K562 (cell line): Measurements from ENCODE around the gene CD300LB. TPM values are rescaled to one million over a fixed set of nuclear protein-coding genes. Genes with fewer than 3 reads are reported as not detected.

ENCODE experiments used
- CBX8 ChIP-seq: fragments of 200-600 bp; sonication (generic); IDR thresholded peaks from 2 replicates; pipeline ENCODE4 v1.6.1; 2012; ENCODE audit warnings: borderline replicate concordance, mixed run types, low read depth, mild to moderate bottlenecking, moderate library complexity, mixed read lengths, low read length, control low read depth, inconsistent platforms; ENCODE audit not compliant: poor library complexity, severe bottlenecking; ENCODE audit errors: extremely low read depth
- HMGN3 ChIP-seq: IDR thresholded peaks from 2 replicates; pipeline ENCODE4 v1.6.1; 2011; ENCODE audit warnings: borderline replicate concordance, low read depth, mild to moderate bottlenecking, mixed read lengths, low read length; ENCODE audit not compliant: insufficient read length; ENCODE audit errors: extremely low read depth
- HNRNPUL1 ChIP-seq: fragments of 200-400 bp; formaldehyde crosslinking; IDR thresholded peaks from 2 replicates; pipeline ENCODE4 v1.6.1; 2017; ENCODE audit warnings: low read length
- ILF3 ChIP-seq: fragments of 450-650 bp; IDR thresholded peaks from 2 replicates; pipeline ENCODE4 v1.6.1; 2018; ENCODE audit warnings: antibody characterized with exemption, mild to moderate bottlenecking, moderate library complexity, borderline replicate concordance
- JUND ChIP-seq, 2 experiments: IDR thresholded peaks; 2 replicates in 1 of 2; 3 replicates in 1 of 2; pipeline ENCODE4 v1.6.1; 2011; ENCODE audit warnings: borderline replicate concordance in 2 of 2, low read depth in 2 of 2, low read length in 2 of 2, improper control_type of control experiment in 1 of 2, missing biosample characterization in 1 of 2, missing genetic modification characterization in 1 of 2, missing genetic modification reagents in 1 of 2
- MCM5 ChIP-seq: fragments of 450-650 bp; IDR thresholded peaks from 2 replicates; pipeline ENCODE4 v1.6.1; 2016; ENCODE audit warnings: low read depth
- NBN ChIP-seq: fragments of 450-650 bp; IDR thresholded peaks from 2 replicates; pipeline ENCODE4 v1.6.1; 2016; ENCODE audit warnings: low read depth, mild to moderate bottlenecking
- POLR3A ChIP-seq: IDR thresholded peaks from 2 replicates; pipeline ENCODE4 v1.6.1; 2011; ENCODE audit warnings: borderline replicate concordance, mild to moderate bottlenecking, moderate library complexity; ENCODE audit not compliant: insufficient read length, insufficient read depth; ENCODE audit errors: extremely low read depth
- U2AF2 ChIP-seq: fragments of 200-400 bp; formaldehyde crosslinking; optimal IDR thresholded peaks from 2 replicates; pipeline ENCODE3; 2017; ENCODE audit warnings: low read depth, mild to moderate bottlenecking, low read length
- ZBTB17 ChIP-seq: fragments of 450-650 bp; formaldehyde crosslinking; IDR thresholded peaks from 2 replicates; pipeline ENCODE4 v1.4.0; 2020; ENCODE audit warnings: mild to moderate bottlenecking
- ZBTB49 ChIP-seq: sonication (generic); formaldehyde crosslinking; IDR thresholded peaks from 2 replicates; pipeline ENCODE4 v1.8.0; 2022; ENCODE audit warnings: missing genetic modification reagents, mild to moderate bottlenecking, borderline replicate concordance
- polyA plus RNA-seq, 8 experiments: library from polyadenylated mRNA; depleted of rRNA in 4 of 8; stranded (reverse) in 5 of 8; unstranded in 3 of 8; fragments of >200 nt; fragmentation: Nextera tagmentation in 2 of 8; fragmentation: Illumina TruSeq in 1 of 8; extraction: Ambion mirVana in 2 of 8; extraction: Trizol in 1 of 8; gene quantifications; 2 replicates each; pipeline versions ENCODE4 v1.2.1 to v1.2.3, GENCODE V29; 2011 to 2014; ENCODE audit warnings: inconsistent platforms in 1 of 8, missing spikeins in 1 of 8
- total RNA-seq, 7 experiments: library from RNA; depleted of rRNA in 6 of 7; stranded (reverse); fragments of >200 nt in 6 of 7; fragmentation: Illumina TruSeq in 2 of 7; extraction: Trizol in 2 of 7; gene quantifications; 2 replicates each; pipeline versions ENCODE4 v1.2.1 to v1.2.3, GENCODE V29; 2011 to 2021; ENCODE audit warnings: low replicate concordance in 1 of 7
- TF ChIP-seq, protein P1 (sequence below), 2 experiments: fragments of 150-350 bp in 1 of 2; IDR thresholded peaks; 2 replicates each; pipeline ENCODE4 v1.6.1; 2012 to 2016; ENCODE audit warnings: low read depth in 2 of 2, low read length in 2 of 2, mild to moderate bottlenecking in 1 of 2, moderate library complexity in 1 of 2
- TF ChIP-seq, protein P2 (sequence below): sonication (generic); formaldehyde crosslinking; IDR thresholded peaks from 2 replicates; pipeline ENCODE4 v1.8.1; 2022; ENCODE audit warnings: missing genetic modification reagents
- TF ChIP-seq, protein P3 (sequence below): sonication (generic); formaldehyde crosslinking; IDR thresholded peaks from 2 replicates; pipeline ENCODE4 v1.8.0; 2022; ENCODE audit warnings: mild to moderate bottlenecking, missing genetic modification reagents
- TF ChIP-seq, protein P4 (sequence below): conservative IDR thresholded peaks from 2 replicates; pipeline ENCODE4 v1.6.1; 2011; ENCODE audit warnings: low read depth, mild to moderate bottlenecking, low read length; ENCODE audit not compliant: control insufficient read depth

The CD300LB gene
- total and polyA plus RNA-seq, 9 of the 15 experiments (the other 6 are each of a cell fraction or from before 2014, with no cell fraction given): not detected

GRCh38 chr17:74513987-74514631 lies 17.2 kb downstream of the CD300LB start (continued):
- TF ChIP-seq ILF3 (no peak), CBX8 (no peak), MCM5 (no peak), U2AF2 (no peak), JUND (IDR thresholded peaks at IDR 0.05; ENCODE audit: borderline replicate concordance, low read depth, low read length) (peak; percentile 50), JUND (tag; IDR thresholded peaks at IDR 0.05; ENCODE audit: borderline replicate concordance, low read depth, low read length) (peak; percentile 99), POLR3A (no peak), HNRNPUL1 (no peak), ZBTB17 (no peak), HMGN3 (no peak), ZBTB49 (CRISPR knock-in tag) (no peak), NBN (peak; percentile 59; the same call in 1 of the 2 replicates)
- TF ChIP-seq, protein P1, sequence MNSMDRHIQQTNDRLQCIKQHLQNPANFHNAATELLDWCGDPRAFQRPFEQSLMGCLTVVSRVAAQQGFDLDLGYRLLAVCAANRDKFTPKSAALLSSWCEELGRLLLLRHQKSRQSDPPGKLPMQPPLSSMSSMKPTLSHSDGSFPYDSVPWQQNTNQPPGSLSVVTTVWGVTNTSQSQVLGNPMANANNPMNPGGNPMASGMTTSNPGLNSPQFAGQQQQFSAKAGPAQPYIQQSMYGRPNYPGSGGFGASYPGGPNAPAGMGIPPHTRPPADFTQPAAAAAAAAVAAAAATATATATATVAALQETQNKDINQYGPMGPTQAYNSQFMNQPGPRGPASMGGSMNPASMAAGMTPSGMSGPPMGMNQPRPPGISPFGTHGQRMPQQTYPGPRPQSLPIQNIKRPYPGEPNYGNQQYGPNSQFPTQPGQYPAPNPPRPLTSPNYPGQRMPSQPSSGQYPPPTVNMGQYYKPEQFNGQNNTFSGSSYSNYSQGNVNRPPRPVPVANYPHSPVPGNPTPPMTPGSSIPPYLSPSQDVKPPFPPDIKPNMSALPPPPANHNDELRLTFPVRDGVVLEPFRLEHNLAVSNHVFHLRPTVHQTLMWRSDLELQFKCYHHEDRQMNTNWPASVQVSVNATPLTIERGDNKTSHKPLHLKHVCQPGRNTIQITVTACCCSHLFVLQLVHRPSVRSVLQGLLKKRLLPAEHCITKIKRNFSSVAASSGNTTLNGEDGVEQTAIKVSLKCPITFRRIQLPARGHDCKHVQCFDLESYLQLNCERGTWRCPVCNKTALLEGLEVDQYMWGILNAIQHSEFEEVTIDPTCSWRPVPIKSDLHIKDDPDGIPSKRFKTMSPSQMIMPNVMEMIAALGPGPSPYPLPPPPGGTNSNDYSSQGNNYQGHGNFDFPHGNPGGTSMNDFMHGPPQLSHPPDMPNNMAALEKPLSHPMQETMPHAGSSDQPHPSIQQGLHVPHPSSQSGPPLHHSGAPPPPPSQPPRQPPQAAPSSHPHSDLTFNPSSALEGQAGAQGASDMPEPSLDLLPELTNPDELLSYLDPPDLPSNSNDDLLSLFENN (IDR thresholded peaks at IDR 0.05; ENCODE audit: low read depth in 2 of 2, low read length in 2 of 2): no peak
- TF ChIP-seq, protein P2, sequence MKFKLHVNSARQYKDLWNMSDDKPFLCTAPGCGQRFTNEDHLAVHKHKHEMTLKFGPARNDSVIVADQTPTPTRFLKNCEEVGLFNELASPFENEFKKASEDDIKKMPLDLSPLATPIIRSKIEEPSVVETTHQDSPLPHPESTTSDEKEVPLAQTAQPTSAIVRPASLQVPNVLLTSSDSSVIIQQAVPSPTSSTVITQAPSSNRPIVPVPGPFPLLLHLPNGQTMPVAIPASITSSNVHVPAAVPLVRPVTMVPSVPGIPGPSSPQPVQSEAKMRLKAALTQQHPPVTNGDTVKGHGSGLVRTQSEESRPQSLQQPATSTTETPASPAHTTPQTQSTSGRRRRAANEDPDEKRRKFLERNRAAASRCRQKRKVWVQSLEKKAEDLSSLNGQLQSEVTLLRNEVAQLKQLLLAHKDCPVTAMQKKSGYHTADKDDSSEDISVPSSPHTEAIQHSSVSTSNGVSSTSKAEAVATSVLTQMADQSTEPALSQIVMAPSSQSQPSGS (CRISPR knock-in tag): peak; percentile 99
- TF ChIP-seq, protein P3, sequence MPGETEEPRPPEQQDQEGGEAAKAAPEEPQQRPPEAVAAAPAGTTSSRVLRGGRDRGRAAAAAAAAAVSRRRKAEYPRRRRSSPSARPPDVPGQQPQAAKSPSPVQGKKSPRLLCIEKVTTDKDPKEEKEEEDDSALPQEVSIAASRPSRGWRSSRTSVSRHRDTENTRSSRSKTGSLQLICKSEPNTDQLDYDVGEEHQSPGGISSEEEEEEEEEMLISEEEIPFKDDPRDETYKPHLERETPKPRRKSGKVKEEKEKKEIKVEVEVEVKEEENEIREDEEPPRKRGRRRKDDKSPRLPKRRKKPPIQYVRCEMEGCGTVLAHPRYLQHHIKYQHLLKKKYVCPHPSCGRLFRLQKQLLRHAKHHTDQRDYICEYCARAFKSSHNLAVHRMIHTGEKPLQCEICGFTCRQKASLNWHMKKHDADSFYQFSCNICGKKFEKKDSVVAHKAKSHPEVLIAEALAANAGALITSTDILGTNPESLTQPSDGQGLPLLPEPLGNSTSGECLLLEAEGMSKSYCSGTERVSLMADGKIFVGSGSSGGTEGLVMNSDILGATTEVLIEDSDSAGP (CRISPR knock-in tag): peak; percentile 3; the same call in 1 of the 2 replicates
- TF ChIP-seq, protein P4, sequence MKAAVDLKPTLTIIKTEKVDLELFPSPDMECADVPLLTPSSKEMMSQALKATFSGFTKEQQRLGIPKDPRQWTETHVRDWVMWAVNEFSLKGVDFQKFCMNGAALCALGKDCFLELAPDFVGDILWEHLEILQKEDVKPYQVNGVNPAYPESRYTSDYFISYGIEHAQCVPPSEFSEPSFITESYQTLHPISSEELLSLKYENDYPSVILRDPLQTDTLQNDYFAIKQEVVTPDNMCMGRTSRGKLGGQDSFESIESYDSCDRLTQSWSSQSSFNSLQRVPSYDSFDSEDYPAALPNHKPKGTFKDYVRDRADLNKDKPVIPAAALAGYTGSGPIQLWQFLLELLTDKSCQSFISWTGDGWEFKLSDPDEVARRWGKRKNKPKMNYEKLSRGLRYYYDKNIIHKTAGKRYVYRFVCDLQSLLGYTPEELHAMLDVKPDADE: no peak
